ENCODE measurements around the gene WDR75.

The WDR75 gene

DNA sequence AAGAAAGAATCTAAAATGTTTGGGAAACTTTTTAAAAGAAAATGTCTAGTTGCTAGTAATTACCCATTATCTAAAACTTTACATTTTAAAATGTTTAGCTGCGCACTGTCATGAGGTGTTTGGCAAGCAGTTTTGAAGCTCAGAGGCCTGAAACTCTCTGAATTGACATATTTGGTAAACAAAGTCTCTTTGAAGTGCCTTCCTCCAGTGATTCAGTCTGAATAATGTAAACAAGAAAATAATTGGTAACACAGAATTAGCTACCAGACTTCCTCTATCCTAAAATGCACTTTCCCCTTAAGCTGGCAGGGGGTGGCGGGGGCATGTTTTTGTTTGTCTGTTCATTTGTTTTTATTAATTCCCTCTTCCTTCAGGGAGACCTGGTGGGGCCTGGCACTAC is 61.4 kb downstream of the WDR75 start:
- TF ChIP-seq SIN3A (IDR thresholded peaks at IDR 0.05; ENCODE audit: borderline replicate concordance, insufficient read depth, low read length) (no peak), FOXP2 (optimal IDR thresholded peaks at IDR 0.05; ENCODE audit: borderline replicate concordance, extremely low read depth, extremely low read length, insufficient read depth) (no peak), POLR2AphosphoS5 (IDR thresholded peaks at IDR 0.05; ENCODE audit: low read depth, low read length) (no peak), TAF1 (IDR thresholded peaks at IDR 0.05; ENCODE audit: borderline replicate concordance, insufficient read depth, low read length) (no peak)
- TF ChIP-seq, protein P1, sequence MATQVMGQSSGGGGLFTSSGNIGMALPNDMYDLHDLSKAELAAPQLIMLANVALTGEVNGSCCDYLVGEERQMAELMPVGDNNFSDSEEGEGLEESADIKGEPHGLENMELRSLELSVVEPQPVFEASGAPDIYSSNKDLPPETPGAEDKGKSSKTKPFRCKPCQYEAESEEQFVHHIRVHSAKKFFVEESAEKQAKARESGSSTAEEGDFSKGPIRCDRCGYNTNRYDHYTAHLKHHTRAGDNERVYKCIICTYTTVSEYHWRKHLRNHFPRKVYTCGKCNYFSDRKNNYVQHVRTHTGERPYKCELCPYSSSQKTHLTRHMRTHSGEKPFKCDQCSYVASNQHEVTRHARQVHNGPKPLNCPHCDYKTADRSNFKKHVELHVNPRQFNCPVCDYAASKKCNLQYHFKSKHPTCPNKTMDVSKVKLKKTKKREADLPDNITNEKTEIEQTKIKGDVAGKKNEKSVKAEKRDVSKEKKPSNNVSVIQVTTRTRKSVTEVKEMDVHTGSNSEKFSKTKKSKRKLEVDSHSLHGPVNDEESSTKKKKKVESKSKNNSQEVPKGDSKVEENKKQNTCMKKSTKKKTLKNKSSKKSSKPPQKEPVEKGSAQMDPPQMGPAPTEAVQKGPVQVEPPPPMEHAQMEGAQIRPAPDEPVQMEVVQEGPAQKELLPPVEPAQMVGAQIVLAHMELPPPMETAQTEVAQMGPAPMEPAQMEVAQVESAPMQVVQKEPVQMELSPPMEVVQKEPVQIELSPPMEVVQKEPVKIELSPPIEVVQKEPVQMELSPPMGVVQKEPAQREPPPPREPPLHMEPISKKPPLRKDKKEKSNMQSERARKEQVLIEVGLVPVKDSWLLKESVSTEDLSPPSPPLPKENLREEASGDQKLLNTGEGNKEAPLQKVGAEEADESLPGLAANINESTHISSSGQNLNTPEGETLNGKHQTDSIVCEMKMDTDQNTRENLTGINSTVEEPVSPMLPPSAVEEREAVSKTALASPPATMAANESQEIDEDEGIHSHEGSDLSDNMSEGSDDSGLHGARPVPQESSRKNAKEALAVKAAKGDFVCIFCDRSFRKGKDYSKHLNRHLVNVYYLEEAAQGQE (IDR thresholded peaks at IDR 0.05; ENCODE audit: insufficient read depth in 1 of 2, low read depth in 2 of 2, low read length in 2 of 2) = no peak

DNA sequence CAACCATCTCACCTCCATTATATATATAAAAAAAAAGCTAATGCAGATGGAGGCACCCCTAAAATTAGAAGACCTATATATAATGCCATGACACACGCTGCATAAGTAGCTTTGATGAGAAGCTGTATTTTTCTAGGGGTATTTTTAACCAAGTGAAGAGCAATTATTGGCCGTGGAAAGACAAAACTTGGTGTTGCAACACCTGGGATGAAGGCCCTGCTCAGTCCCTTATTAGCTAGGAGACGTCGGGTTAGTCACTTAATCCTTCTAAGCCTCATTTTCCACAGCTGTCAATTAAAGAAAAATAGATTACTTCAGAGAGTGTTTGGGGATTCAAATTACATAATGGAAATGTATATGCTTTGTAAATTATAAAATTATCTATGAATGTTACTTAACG is 63.0 kb downstream of the WDR75 start:
- no peak for TF ChIP-seq FOXP2 (optimal IDR thresholded peaks at IDR 0.05; ENCODE audit: borderline replicate concordance, extremely low read depth, extremely low read length, insufficient read depth)

DNA sequence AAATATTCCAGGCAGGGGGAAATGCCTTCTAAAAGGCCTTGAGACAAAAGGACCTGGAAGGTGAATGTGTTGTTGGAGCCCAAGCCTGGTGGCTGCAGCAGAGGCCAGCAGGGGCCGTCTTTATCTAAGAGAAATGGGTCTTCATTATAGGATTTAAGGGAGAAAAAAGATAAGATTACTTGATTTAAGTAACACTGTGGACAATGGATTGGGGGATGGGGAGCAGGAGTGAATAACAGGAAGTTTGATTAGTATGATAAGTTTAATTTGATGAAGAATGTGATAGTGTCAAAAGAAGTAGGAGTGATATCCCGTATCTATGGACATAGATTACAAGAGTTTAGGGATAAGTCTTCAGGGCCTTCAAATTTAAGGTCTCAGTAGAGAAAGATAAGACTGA is 64.2 kb downstream of the WDR75 start:
- TF ChIP-seq TAF1 (IDR thresholded peaks at IDR 0.05; ENCODE audit: borderline replicate concordance, insufficient read depth, low read length) (no peak), FOXP2 (optimal IDR thresholded peaks at IDR 0.05; ENCODE audit: borderline replicate concordance, extremely low read depth, extremely low read length, insufficient read depth) (no peak), SIN3A (IDR thresholded peaks at IDR 0.05; ENCODE audit: borderline replicate concordance, insufficient read depth, low read length) (no peak), POLR2AphosphoS5 (IDR thresholded peaks at IDR 0.05; ENCODE audit: low read depth, low read length) (no peak)
- TF ChIP-seq, protein P1 (IDR thresholded peaks at IDR 0.05; ENCODE audit: insufficient read depth in 1 of 2, low read depth in 2 of 2, low read length in 2 of 2) = no peak

DNA sequence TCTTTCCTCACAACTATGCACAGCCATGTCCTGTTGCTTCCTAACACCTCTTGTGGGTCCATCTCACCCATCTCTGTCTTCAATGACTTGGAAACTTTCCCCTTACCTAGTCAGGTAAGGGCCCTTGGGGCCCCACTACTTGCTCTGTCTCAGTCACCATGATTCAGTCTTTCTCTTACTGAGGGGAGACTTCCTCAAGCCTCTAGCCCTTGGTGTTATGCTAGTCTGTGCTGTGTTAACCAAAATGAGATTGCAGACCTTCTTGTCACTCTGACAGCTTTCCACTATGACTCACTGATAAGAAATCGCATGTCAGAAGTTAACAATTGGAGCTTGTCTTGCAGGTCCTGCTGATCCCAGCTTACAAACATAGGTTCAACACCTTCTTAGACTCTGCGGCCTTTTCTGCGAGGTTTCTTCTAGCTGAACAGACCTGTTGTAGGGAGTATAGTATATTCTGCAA is 65.3 kb downstream of the WDR75 start:
- TF ChIP-seq FOXP2 (optimal IDR thresholded peaks at IDR 0.05; ENCODE audit: borderline replicate concordance, extremely low read depth, extremely low read length, insufficient read depth) = no peak
- TF ChIP-seq TAF1 (IDR thresholded peaks at IDR 0.05; ENCODE audit: borderline replicate concordance, insufficient read depth, low read length) = no peak

DNA sequence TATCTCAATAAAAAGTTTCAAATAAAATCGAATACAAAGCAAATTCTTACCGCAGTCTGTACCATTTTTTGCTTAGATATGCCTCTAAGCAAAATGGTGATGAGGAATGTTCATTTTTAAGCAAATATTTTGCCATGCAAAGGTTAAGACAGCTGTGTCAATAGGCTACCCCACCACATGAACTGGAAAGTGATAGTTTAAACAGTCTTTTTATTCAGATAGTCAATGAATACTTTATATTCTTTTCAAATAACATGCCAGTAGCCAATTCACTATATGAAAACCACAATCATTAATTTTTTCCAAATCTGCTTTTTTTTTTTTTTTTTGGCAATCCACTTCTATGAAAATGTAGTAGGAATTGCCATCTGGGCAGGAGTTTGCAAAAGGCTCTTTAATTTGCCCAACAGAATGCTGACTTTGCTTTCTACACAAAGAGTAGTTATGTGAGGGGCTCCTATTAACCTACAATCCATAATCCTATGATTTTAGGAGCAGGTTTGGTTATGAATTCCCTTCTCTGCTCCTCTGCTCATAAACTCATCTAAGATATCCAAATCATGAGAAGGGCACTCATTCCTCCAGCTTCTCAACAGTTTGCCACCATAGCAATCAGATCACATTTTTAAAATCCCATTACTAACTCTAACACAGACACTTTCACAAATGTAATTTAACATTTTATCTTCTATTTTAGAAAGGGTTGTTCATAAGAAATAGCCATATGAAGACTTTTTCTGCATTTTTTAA is 70.1 kb downstream of the WDR75 start:
- no peak for TF ChIP-seq SIN3A (IDR thresholded peaks at IDR 0.05; ENCODE audit: borderline replicate concordance, insufficient read depth, low read length)
- no peak for TF ChIP-seq FOXP2 (optimal IDR thresholded peaks at IDR 0.05; ENCODE audit: borderline replicate concordance, extremely low read depth, extremely low read length, insufficient read depth)
- no peak for TF ChIP-seq TAF1 (IDR thresholded peaks at IDR 0.05; ENCODE audit: borderline replicate concordance, insufficient read depth, low read length)
- TF ChIP-seq POLR2AphosphoS5 (IDR thresholded peaks at IDR 0.05; ENCODE audit: low read depth, low read length) = no peak
- TF ChIP-seq, protein P1 (IDR thresholded peaks at IDR 0.05; ENCODE audit: insufficient read depth in 1 of 2, low read depth in 2 of 2, low read length in 2 of 2) = no peak

DNA sequence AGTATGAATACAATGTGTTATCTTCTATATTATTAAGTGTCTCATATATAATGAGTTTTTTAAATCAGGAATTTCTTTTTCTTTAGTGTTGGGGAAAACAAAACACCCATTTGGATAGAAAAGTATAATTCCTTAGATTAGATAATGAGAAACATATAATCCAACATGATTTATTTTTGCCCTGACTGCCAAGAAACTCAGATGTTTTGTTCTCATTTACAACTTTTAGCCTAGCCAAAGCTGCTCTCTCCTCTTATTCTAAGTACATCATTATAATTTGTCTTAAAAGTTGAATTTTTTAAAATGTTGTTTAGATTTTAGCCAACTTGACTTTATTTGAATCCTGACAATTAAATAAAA is 70.7 kb downstream of the WDR75 start:
- TF ChIP-seq SIN3A (IDR thresholded peaks at IDR 0.05; ENCODE audit: borderline replicate concordance, insufficient read depth, low read length) = no peak
- no peak for TF ChIP-seq FOXP2 (optimal IDR thresholded peaks at IDR 0.05; ENCODE audit: borderline replicate concordance, extremely low read depth, extremely low read length, insufficient read depth)
- no peak for TF ChIP-seq POLR2AphosphoS5 (IDR thresholded peaks at IDR 0.05; ENCODE audit: low read depth, low read length)
- no peak for TF ChIP-seq TAF1 (IDR thresholded peaks at IDR 0.05; ENCODE audit: borderline replicate concordance, insufficient read depth, low read length)
- TF ChIP-seq, protein P1 (IDR thresholded peaks at IDR 0.05; ENCODE audit: insufficient read depth in 1 of 2, low read depth in 2 of 2, low read length in 2 of 2) = no peak
